ENCODE measurements around the gene RAB27A. TPM values are rescaled to one million over a fixed set of nuclear protein-coding genes. Genes with fewer than 3 reads are reported as not detected.

RAB27A gene
- total RNA-seq, 8 experiments from 2014 or later, result 1.6 to 6.1 (median 3.6) TPM

- no peak for ATAC-seq (replicated peaks in 6 of 8)
- H3K4me3 ChIP-seq, result peak overlapping the region in 2 of 5 donors; percentile 72 to 85
- H3K27ac ChIP-seq, result no peak overlapping the region
- in situ Hi-C loops (cut with MboI; ENCODE audit: low pct_unique_long_range_greater_than_20kb in 2 of 9, low sequenced_read_pairs in 9 of 9, unreplicated experiment in 9 of 9), result no loop called here
- peaks cover 14 to 24% of the 10 kb centered on the region in 2 donors for H3K4me1 ChIP-seq (replicated peaks in 1 of 2)
Observed at GRCh38 chr15:55194256-55194655, 95.4 kb downstream of the RAB27A start.

GRCh38 chr15:55186331-55186730 lies 103.3 kb downstream of the RAB27A start:
- in situ Hi-C loops (cut with MboI; ENCODE audit: low pct_unique_long_range_greater_than_20kb in 2 of 9, low sequenced_read_pairs in 9 of 9, unreplicated experiment in 9 of 9), result no loop called here

GRCh38 chr15:55183679-55184078 lies 105.9 kb downstream of the RAB27A start:
- no peak for ATAC-seq (replicated peaks in 6 of 8)
- in situ Hi-C loops (cut with MboI; ENCODE audit: low pct_unique_long_range_greater_than_20kb in 2 of 9, low sequenced_read_pairs in 9 of 9, unreplicated experiment in 9 of 9), result no loop called here
- WGBS, 10 experiments, result 79 to 100% (median 95%) methylated on average over 1 to 2 of the region's 2 CpGs; no CpG with 5 or more reads in 2 of the 10 experiments
- no peak overlapping the region for H3K27ac ChIP-seq
- H3K4me1 ChIP-seq (replicated peaks in 1 of 2), result peaks cover 0 to 2% of the 10 kb centered on the region in 2 donors
- H3K4me3 ChIP-seq, result no peak overlapping the region

More at GRCh38 chr15:55186331-55186730, 103.3 kb downstream of the RAB27A start:
- peaks cover 0 to 2% of the 10 kb centered on the region in 2 donors for H3K4me1 ChIP-seq (replicated peaks in 1 of 2)
- no peak overlapping the region for H3K4me3 ChIP-seq
- no peak for ATAC-seq (replicated peaks in 6 of 8)
- WGBS, 10 experiments, result 33 to 100% (median 81%) methylated on average over 1 of the region's 1 CpG; no CpG with 5 or more reads in 2 of the 10 experiments
- no peak overlapping the region for H3K27ac ChIP-seq

- no peak overlapping the region for H3K4me3 ChIP-seq
- no peaks in the 10 kb centered on the region for H3K4me1 ChIP-seq (replicated peaks in 1 of 2)
- H3K27ac ChIP-seq, result no peak overlapping the region
- in situ Hi-C loops (cut with MboI; ENCODE audit: low pct_unique_long_range_greater_than_20kb in 2 of 9, low sequenced_read_pairs in 9 of 9, unreplicated experiment in 9 of 9), result no loop called here
- ATAC-seq (replicated peaks in 6 of 8), result no peak
Observed at GRCh38 chr15:55179141-55179540, 110.5 kb downstream of the RAB27A start.

- Histone ChIP-seq H3K4me3 (no peak overlapping the region), H3K27ac (no peak overlapping the region), H3K4me1 (replicated peaks in 1 of 2) (no peaks in the 10 kb centered on the region)
- in situ Hi-C loops (cut with MboI; ENCODE audit: low pct_unique_long_range_greater_than_20kb in 2 of 9, low sequenced_read_pairs in 9 of 9, unreplicated experiment in 9 of 9), result loop anchor here in 1 of 9 experiments (25.0 kb wide), 1 partner anchor 1208 kb away; no protein-coding TSS in a partner anchor
- WGBS, 10 experiments, result 71 to 95% (median 87%) methylated on average over 3 to 4 of the region's 4 CpGs; no CpG with 5 or more reads in 1 of the 10 experiments
- no peak for ATAC-seq (replicated peaks in 6 of 8)
Observed at GRCh38 chr15:55170361-55170760, 119.3 kb downstream of the RAB27A start.

GRCh38 chr15:55168350-55168974 lies 121.2 kb downstream of the RAB27A start:
- in situ Hi-C loops (cut with MboI; ENCODE audit: low pct_unique_long_range_greater_than_20kb in 2 of 9, low sequenced_read_pairs in 9 of 9, unreplicated experiment in 9 of 9), result loop anchor here in 1 of 9 experiments (25.0 kb wide), 1 partner anchor 1206 kb away; no protein-coding TSS in a partner anchor
- no peak overlapping the region for H3K4me3 ChIP-seq
- peak in 5 of 8 experiments; percentile 27 to 96 (median 88) for ATAC-seq (replicated peaks in 6 of 8)

GRCh38 chr15:55164284-55164683 lies 125.3 kb downstream of the RAB27A start:
- 35 to 88% (median 64%) methylated on average over 2 to 4 of the region's 4 CpGs; no CpG with 5 or more reads in 1 of the 10 experiments for WGBS, 10 experiments
- Histone ChIP-seq H3K4me3 (no peak overlapping the region), H3K4me1 (replicated peaks in 1 of 2) (no peaks in the 10 kb centered on the region), H3K27ac (no peak overlapping the region)
- ATAC-seq (replicated peaks in 6 of 8), result no peak
- in situ Hi-C loops (cut with MboI; ENCODE audit: low pct_unique_long_range_greater_than_20kb in 2 of 9, low sequenced_read_pairs in 9 of 9, unreplicated experiment in 9 of 9), result loop anchor here in 1 of 9 experiments (25.0 kb wide), 1 partner anchor 1202 kb away; no protein-coding TSS in a partner anchor

More at GRCh38 chr15:55168350-55168974, 121.2 kb downstream of the RAB27A start:
- WGBS, 10 experiments, result 49 to 78% (median 72%) methylated on average over 3 to 10 of the region's 11 CpGs; no CpG with 5 or more reads in 5 of the 10 experiments
- H3K4me1 ChIP-seq (replicated peaks in 1 of 2), result no peaks in the 10 kb centered on the region
- H3K27ac ChIP-seq, result no peak overlapping the region

Other genes with a start within 250 kb of the RAB27A start
- 100 to 1,000 TPM in 7 of 8 experiments, 10 to 100 TPM in 1; 90.5 to 172 (median 132) TPM for gene RSL24D1, start 92.9 kb downstream of the RAB27A start, total RNA-seq
- 10 to 100 TPM; 10.8 to 19.7 (median 15.0) TPM for gene PIGBOS1, start 29.3 kb upstream of the RAB27A start, total RNA-seq
- gene PIGB, start 29.4 kb upstream of the RAB27A start, total RNA-seq, result 10 to 100 TPM in 4 of 8 experiments, 1 to 10 TPM in 4; 5.4 to 20.9 (median 11.1) TPM
- 100 to 1,000 TPM in 1 of 8 experiments, 10 to 100 TPM in 7; 18.1 to 220 (median 47.9) TPM for gene CCPG1, start 118.5 kb upstream of the RAB27A start, total RNA-seq
- gene PIERCE2, start 118.7 kb upstream of the RAB27A start, total RNA-seq, result 10 to 100 TPM in 3 of 8 experiments, 1 to 10 TPM in 5; 3.9 to 25.2 (median 8.9) TPM
- 10 to 100 TPM in 1 of 8 experiments, 1 to 10 TPM in 7; 4.1 to 19.6 (median 6.0) TPM for gene DNAAF4, start 218.4 kb upstream of the RAB27A start, total RNA-seq